Esophagus muscularis mucosa (tissue), 3 donors: Measurements from ENCODE around the gene APBB1.

Source experiments
- CTCF ChIP-seq, 3 experiments: fragments of 200-600 bp in 2 of 3; fragments of 450-650 bp in 1 of 3; sonication (generic) in 2 of 3; IDR thresholded peaks; one replicate each; pipeline ENCODE4 v1.5.1; 2017 to 2019; ENCODE audit warnings: antibody characterized with exemption in 3 of 3, mild to moderate bottlenecking in 2 of 3, moderate library complexity in 1 of 3
- EP300 ChIP-seq: sonication (generic); formaldehyde crosslinking; IDR thresholded peaks from one replicate; pipeline ENCODE4 v1.6.1; 2017; ENCODE audit warnings: antibody characterized with exemption

GRCh38 chr11:6405846-6406245 is 13.0 kb downstream of the APBB1 start:
- TF ChIP-seq CTCF (IDR thresholded peaks at IDR 0.05) (no peak), EP300 (no peak)
